Measurements from ENCODE around the gene SLAMF1.

- TF ChIP-seq CTCF (IDR thresholded peaks at IDR 0.05) = no peak
- TF ChIP-seq EP300 (IDR thresholded peaks at IDR 0.05) = no peak
- no peak for TF ChIP-seq POLR2AphosphoS5 (IDR thresholded peaks at IDR 0.05)
- TF ChIP-seq POLR2A (IDR thresholded peaks at IDR 0.05; ENCODE audit: low read depth) = no peak
These were observed 17.3 kb downstream of the SLAMF1 start for GRCh38 chr1:160629286-160630210.
